DMS53 treated with DMSO at 0.1 percent for 48 hours (cell line): Measurements from ENCODE around the gene ADCY4.
"Not testable (repeated sequence)": the region's sequence is repeated elsewhere in the genome, so short reads cannot be mapped to it uniquely, and the experiment has no call there.

ENCODE experiments used
- DNase-seq: peaks from one replicate; lab custom pipeline; 2025; ENCODE audit not compliant: unreplicated experiment; lab: John Stamatoyannopoulos, UW

Gene ADCY4

DNA sequence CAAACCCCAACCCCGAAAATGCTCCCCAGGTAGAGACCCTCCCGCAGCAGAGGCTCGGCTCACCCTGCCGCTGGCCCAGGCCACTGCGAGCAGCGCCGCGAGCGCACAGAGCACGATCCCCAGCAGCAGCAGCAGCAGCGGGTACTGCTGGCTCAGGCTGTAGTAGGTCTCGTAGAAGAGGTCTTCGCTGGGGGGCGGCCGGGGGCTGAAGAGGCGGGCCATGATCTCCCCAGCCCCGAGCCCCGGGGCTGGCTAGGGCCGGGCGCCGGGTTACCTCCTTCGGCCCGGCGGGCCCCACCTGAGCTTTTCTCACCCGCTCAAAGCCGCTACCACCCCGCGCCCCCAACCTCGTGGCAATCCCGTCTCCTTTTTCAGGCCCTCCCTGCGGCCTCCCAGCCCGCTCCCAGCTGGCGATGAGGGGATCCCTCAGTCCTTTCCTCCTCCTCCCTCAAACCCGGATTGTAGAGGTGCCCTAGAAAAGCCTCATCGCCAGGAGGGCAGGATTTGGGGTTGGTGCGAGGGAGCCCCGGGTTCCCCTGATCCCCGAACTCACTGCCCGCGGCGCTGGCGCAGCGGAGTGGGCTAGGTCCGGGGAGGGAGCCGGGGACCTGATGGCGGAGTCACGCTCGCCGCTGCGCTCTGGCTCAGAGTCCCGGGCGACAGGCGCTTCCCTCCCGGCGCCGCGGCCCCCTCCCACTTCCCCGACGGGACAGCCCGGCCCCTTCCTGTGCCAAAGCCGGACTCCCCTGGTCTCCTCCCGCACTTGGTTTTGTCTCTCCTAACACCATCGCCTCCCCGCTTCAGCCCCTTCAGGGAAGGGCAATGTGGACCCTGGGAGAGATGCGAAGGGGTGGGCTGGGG lies at the start of gene ADCY4:
Gene ADCY4 (minus strand): TSS at position 641 of the 861 bp plus-strand sequence. CDS start 419 bp downstream, at position 222.
- no peak for DNase-seq

DNA sequence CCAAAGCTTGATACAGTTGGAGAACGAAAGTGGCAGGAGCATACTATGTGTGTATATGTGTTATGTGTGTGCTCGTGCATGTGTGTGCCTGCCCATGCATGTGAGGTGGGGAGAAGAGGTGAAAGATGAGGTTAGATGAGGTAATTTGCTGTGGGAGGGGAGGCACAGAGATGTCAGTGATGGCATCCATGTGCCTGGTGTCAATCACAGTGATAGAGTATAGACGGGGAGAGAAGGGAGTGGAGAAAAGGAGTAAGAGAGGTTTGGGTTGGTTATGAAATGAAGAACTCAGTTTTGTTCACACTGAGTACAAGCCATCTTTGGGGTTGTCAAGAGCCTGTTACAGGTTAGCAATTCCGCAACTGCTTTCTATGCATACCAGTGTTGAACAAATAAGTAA lies 49.3 kb upstream of the ADCY4 start:
- DNase-seq = no peak

DNA sequence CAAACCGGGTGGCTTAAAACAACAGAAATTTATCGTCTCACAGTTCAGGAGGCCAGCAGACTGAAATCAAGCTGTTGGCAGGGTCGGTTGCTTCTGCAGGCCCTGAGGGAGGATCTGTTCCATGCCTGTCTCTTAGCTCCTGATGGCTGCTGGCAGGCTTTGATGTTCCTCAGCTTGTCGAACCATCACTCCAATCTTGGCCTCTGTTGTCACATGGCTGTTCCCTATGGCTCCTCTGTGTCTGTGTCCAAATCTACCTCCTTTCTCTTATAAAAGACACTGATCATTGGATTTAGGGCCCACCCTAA lies 47.1 kb upstream of the ADCY4 start:
- no peak for DNase-seq

DNA sequence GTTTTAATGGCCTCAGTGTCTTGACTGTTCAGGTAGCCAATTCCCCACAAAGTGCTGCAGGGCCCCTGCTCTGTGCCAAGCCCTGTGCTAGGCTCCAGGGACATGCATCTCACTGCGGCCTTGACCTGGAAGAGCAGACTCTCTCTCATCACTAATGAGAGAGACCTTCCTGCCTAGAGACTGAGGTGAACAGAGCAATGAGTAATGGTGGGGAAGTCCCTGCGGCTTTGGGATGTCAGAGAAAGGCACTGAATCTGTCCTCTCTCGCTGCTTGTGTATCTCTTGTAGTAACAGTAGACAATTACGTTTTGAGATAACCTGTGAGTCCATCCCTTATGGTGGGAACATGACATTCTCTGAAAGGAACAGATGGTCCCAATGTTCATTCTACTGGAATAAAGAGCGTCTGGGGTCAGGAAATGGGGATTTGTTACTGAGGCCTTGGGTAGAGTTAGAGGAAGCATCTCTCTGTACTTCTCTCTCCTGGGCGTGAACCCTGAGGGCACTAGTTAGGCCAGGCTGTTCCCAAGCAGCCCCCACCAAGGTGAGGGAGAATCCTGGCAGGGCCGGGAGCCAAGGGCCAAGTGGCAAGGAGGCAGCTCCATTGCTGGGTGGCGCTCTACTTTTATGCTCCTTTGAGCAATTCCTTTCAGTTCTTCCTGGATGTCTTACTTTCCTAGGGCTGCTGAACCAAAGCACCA lies 46.6 kb upstream of the ADCY4 start:
- DNase-seq = no peak

DNA sequence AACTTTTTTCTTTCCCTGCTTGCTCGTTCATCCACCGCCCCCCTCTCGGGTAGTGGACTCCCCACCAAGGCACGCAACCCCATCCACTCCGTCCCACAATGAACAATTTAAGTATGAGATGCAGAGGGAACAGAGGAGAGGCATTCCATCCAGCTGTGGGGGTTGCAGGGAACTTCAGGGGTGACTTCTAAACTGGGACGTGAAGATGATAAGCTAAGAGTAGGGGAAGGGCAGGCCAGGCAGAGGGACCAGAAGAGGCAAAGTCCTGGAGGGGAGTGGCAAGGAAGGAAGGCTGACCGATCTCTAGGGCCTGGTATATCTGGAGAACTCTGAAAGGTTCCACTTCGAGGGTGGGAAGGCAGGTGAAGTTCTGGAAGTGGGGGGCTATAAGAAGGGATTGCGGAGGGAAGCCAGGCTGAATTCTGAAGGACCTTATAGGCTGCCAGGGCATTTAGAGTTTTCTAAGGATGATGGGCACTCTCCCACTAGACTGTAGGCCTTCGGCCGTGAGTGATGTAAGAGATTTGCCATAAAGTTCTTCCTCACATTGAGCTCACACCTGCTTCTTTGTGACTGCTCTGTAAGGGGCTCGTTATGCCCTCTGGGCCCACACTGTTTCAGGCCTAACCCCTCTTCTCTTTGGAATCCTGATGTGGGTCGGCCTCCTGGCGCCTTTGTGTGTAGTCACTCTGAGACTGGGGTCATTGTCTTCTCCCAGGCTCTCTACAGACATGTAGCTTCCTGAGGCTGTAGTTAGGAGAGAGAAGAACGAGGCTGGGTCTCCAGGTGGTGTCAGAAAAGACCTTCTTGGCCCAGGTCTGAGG lies 45.2 kb upstream of the ADCY4 start:
- DNase-seq = no peak

DNA sequence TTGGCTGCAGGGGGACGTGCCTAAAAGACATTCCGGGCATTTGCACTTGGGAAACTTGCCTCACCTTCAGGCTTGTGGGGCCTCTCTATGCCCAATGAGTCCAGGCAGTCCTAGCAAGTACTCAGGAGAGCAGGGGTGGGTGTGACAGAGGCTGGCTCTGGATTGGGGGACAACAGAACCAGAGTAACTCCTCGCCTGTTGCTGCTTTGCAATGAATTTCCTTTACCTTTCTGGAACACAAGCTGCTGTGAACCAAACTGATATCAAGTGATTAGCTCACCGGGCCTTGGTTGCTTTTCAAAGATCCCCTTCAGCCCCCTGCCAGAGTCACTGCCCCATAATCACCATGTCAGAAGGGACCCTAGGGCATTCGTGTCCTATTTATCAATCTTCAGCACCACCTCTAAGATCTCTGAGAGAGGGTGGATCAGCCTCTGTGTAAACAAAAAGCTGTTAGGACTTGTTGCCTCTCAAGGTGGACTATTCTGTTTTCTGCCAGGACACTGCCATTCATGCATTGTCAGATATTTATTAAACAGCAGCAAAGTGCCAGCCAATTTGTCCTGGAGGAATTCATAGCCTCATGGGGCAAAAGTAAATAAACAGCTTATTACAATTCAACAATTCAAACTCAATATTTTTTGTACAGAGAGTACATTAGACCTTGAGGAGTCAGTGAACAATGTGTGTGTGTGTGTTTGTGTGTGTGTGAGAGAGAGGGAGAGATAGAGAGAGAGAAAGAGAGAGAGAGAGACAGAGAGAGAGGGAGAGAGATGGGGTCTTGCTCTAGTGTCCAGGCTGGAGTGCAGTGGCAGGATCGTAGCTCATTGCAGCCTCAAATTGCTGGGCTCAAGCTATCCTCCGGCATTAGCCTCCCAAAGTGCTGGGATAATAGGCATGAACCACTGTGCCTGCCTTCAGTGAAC lies 44.4 kb upstream of the ADCY4 start:
- DNase-seq = no peak

DNA sequence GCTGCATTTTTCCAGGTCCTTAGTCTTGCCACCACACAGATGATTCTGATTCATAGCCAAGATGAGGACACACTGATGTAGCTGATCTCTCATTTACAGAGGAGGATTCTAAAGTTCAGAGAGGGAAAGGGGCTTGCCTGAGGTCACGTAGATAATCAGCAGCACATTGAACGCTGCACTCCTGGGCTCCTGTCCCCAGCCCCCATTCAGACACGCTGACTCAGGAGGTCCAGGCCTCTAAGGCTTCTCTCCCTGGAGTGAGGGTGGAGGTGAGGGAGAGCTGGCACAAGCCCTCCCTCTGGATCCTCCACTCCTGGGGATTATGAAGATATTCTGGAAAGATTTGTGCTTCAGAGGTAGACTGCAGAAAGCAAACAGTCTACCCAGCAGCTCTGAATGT lies 43.5 kb upstream of the ADCY4 start:
- DNase-seq = no peak

DNA sequence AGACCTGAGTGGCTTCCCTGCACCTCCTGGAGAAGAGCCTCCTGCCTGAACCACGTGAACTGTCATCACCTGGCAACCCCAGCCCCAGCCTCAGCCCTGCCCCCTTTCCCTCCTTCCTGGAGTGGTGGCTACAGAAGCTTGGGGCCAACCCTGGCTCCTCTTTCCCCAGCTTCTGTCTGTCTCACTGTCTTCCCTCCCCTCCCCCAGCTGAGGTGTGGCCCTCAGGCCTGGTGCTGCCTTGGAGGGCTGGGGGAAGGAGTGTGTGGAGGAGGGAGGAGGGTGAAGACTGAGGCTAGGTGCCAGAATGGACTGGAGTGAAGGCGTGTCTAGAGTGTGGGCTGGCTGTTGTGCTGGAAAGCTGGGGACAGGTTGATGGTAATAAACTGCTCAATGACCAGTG lies 42.8 kb upstream of the ADCY4 start:
- DNase-seq = peak; percentile 14

DNA sequence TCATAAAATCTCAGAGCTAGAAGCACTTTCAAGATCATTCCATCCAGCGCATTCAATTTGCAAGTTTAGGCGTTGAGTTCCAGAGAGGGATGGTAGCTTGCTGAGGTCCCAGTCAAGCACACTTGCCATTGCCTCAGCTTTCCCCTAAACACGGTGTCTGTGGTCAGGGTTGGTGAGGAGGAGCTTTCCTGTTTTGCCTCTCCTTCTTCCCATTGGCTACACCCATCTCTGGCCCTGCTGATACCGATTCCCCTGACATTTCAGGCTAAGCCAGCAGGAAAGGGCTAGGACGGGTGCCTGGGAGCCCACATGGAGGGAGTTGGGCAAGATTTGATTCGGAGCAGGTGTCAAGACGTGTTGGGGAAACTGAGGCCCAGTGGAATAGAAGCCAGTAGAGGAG lies 42.3 kb upstream of the ADCY4 start:
- DNase-seq = no peak

DNA sequence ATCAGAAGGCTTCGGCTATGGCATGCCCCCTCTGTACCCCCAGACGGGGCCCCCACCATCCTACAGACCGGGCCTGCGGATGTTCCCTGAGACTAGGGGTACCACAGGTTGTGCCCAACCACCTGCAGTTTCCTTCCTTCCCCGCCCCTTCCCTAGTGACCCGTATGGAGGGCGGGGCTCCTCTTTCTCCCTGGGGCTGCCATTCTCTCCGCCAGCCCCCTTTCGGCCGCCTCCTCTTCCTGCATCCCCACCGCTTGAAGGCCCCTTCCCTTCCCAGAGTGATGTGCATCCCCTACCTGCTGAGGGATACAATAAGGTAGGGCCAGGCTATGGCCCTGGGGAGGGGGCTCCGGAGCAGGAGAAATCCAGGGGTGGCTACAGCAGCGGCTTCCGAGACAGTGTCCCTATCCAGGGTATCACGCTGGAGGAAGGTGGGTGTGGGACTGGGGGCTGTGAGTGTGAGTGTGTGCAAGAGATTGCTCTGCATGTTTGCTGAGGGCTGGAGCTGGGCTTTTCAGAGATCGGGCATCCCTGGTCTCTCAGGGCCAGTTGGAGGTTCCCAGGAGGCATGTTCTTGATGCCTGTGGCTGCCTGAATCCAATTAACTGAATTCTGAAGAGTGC lies 41.7 kb upstream of the ADCY4 start:
- DNase-seq = no peak

DNA sequence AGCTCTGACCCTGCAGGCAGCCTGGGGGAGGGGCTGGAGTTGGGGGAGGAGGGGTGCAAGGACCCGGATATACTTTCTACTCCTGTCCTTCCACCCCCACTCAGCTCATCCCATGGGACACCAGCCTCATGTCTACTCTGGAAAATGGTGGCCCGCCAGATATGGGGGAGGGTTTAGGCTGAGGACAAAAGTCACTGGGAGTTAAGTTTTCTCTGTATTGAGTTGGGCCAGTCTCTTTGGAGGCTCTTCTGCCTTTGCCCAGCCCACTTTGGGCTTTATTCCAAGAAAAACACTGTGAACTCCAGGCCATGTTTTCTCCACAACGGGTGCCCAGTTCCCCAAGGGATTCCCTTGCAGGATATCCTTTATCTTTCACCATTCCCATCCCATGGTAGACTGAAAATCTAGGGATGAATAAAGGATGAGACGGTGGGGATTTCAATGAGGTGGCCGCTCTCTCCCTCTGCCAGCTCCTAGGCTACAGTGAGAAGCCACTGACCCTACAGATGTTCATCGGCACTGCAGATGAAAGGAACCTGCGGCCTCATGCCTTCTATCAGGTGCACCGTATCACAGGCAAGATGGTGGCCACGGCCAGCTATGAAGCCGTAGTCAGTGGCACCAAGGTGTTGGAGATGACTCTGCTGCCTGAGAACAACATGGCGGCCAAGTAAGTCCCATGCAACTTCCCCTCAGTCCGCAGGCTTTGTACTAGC lies 38.0 kb upstream of the ADCY4 start:
- DNase-seq = no peak

DNA sequence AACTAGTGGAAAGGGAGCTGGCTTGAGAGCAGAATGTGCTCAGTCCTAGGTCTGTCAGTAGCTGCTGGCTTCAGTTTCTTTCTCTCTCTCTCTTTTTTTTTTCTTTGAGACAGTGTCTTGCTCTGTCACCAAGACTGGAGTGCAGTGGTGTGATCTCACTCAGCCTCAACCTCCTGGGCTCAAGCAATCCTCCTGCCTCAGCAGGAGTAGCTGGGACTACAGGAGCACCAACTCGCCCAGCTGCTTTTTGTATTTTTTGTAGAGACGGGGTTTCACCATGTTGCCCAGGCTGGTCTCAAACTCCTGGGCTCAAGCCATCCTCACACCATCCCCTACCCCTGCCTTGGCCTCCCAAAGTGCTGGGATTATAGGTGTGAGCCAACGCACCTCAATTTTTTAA lies 36.7 kb upstream of the ADCY4 start:
- not testable (repeated sequence) for DNase-seq

DNA sequence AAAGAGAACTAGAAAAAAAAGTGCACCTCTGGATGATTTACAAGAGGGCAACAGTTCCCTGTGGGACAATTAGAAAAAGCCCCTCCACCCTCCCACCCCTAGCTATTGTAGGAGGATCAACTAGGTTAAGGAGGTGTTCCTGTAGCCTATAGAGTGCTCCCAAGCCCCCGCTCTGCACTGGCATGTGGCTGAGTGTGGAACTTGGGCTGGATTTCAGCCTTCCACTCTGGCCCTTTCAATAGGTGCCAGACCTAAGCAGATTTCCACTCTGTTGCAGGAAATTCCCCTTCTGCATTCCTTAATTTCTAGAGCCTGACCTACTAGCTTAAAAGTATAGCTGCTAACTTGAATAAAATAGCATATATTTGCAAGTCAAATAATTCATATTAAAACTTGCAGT lies 35.9 kb upstream of the ADCY4 start:
- DNase-seq = no peak

DNA sequence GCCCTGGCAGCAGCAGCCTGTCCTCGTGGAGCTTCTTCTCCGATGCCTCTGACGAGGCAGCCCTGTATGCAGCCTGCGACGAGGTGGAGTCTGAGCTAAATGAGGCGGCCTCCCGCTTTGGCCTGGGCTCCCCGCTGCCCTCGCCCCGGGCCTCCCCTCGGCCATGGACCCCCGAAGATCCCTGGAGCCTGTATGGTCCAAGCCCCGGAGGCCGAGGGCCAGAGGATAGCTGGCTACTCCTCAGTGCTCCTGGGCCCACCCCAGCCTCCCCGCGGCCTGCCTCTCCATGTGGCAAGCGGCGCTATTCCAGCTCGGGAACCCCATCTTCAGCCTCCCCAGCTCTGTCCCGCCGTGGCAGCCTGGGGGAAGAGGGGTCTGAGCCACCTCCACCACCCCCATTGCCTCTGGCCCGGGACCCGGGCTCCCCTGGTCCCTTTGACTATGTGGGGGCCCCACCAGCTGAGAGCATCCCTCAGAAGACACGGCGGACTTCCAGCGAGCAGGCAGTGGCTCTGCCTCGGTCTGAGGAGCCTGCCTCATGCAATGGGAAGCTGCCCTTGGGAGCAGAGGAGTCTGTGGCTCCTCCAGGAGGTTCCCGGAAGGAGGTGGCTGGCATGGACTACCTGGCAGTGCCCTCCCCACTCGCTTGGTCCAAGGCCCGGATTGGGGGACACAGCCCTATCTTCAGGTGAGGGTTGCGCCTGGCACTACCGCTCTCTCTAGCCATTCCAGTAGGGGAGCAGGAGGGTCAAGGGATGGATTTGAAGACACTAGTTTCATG lies 35.2 kb upstream of the ADCY4 start:
- DNase-seq = no peak

DNA sequence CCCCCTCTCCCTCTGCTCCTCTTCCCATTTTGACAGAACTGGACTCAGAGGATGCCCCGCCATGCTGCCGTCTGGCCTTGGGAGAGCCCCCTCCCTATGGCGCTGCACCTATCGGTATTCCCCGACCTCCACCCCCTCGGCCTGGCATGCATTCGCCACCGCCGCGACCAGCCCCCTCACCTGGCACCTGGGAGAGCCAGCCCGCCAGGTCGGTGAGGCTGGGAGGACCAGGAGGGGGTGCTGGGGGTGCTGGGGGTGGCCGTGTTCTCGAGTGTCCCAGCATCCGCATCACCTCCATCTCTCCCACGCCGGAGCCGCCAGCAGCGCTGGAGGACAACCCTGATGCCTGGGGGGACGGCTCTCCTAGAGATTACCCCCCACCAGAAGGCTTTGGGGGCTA lies 34.6 kb upstream of the ADCY4 start:
- no peak for DNase-seq

DNA sequence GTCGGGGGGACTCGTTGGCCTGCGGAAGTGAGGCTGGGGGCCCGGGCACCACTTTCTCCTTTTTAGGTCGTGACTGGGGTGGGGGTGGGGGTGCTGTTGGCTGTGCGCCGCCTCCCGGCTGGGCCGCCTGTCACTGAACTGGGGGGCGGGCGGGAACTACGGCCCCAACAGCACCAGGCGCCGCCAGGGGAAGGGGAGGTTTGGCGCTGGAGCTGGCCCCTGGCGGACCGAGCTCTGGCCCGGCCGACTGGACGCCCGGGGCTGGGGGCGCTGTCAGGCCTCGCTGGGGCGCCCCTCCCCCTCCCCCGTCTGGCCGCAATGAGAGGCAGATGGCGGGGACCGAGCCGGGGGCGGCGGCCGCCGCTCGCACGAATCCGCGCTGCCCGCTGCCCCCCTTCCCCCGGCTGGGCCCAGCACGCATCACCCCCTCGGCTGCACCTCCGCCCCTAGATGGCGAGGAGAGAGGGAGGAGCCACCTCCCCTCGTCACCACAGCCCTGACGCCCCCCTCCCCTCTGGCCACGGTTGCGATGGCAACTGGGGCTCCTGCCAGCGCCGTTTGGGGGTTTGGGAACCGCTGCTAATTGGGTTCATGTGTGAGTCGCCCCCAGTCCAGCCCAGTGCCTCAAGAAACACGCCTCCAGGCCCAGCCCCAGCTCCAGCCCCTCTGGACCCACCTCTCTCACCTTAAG lies 33.8 kb upstream of the ADCY4 start:
- no peak for DNase-seq

DNA sequence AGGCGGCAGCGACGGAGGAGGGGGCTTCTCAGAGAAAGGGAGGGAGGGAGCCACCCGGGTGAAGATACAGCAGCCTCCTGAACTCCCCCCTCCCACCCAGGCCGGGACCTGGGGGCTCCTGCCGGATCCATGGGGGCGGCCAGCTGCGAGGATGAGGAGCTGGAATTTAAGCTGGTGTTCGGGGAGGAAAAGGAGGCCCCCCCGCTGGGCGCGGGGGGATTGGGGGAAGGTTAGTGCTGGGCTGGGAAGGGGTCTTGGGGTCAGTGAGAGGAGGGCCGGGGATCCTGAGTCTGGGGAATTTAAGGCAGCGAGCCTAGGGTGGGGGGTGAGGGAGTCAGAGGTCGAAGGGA lies 33.3 kb upstream of the ADCY4 start:
- no peak for DNase-seq

DNA sequence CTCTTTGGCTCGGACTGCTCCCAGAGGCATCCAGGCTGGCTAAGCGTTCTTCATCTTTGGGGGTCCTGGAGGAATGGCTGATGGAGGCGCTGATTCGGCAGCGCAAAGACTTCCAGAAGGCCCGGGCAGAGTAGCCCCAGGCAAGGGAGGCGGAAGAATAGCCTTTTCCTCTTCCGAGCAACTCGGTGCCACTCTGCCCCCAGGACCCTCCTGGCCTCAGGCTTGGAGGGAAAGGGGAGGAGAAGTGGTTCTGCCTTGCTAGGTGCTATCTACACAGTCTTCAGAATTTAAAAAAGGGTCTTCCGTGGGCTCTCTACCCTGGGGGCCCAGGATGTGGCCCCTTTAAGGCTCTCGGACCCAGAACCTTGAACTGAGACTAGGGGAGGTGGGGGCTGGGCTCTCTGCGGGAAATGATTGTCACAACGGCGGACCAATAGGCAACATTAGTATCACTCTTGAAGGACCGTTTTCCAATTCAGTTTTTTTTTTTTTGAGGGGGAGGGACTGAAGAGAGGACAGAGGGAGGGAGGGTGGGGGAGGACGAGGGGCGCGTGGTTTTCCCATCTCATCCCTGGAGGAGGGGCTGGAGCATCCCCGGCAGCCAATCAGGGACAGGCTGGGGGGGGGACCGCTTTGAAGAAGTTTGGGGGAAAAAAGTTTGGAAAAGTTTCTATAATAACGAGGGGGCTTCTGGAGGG lies 32.8 kb upstream of the ADCY4 start, which contains the start of gene NFATC4:
Gene NFATC4 (plus strand): TSS at position 671 of the 698 bp plus-strand sequence. CDS start 157 bp downstream, outside the sequence.
- DNase-seq = peak; percentile 78
